Inflammatory macrophage treated with lipopolysaccharide for 4 hours (primary cell): Measurements from ENCODE around the gene YAP1.
"Not testable (repeated sequence)": the region's sequence is repeated elsewhere in the genome, so short reads cannot be mapped to it uniquely, and the experiment has no call there.

Source experiments
- DNase-seq: peaks from one replicate; pipeline ENCODE4 v3.0.0-alpha.2; 2020

Gene YAP1

GRCh38 chr11:102166175-102167064 lies 56.2 kb downstream of the YAP1 start:
- no peak for DNase-seq

GRCh38 chr11:102168481-102168880 lies 58.2 kb downstream of the YAP1 start:
- DNase-seq: no peak

- no peak for DNase-seq
These were observed 60.9 kb downstream of the YAP1 start for GRCh38 chr11:102171101-102171500.

- DNase-seq: peak; percentile 1
These were observed 62.0 kb downstream of the YAP1 start for GRCh38 chr11:102172127-102172848.

GRCh38 chr11:102177126-102177525 lies 66.9 kb downstream of the YAP1 start:
- peak; percentile 14 for DNase-seq

GRCh38 chr11:102177974-102178631 lies 67.9 kb downstream of the YAP1 start:
- peak; percentile 82 for DNase-seq

GRCh38 chr11:102179371-102179770 lies 69.1 kb downstream of the YAP1 start:
- no peak for DNase-seq

GRCh38 chr11:102184269-102184987 lies 74.2 kb downstream of the YAP1 start:
- DNase-seq: no peak

- DNase-seq: no peak
These were observed 76.4 kb downstream of the YAP1 start for GRCh38 chr11:102186551-102187191.

GRCh38 chr11:102187416-102188151 lies 77.3 kb downstream of the YAP1 start:
- no peak for DNase-seq

GRCh38 chr11:102188488-102188887 lies 78.2 kb downstream of the YAP1 start:
- no peak for DNase-seq

GRCh38 chr11:102191832-102192231 lies 81.6 kb downstream of the YAP1 start:
- DNase-seq: no peak

GRCh38 chr11:102192349-102193066 lies 82.3 kb downstream of the YAP1 start:
- DNase-seq: no peak

- no peak for DNase-seq
These were observed 84.0 kb downstream of the YAP1 start for GRCh38 chr11:102194257-102194656.

GRCh38 chr11:102194990-102195389 lies 84.7 kb downstream of the YAP1 start:
- DNase-seq: no peak

GRCh38 chr11:102196351-102196750 lies 86.1 kb downstream of the YAP1 start:
- no peak for DNase-seq

- no peak for DNase-seq
These were observed 86.6 kb downstream of the YAP1 start for GRCh38 chr11:102196816-102197215.

- no peak for DNase-seq
These were observed 87.5 kb downstream of the YAP1 start for GRCh38 chr11:102197670-102198139.

GRCh38 chr11:102199673-102200072 lies 89.4 kb downstream of the YAP1 start:
- DNase-seq: no peak

- DNase-seq: not testable (repeated sequence)
These were observed 90.1 kb downstream of the YAP1 start for GRCh38 chr11:102200325-102200724.

GRCh38 chr11:102201776-102202175 lies 91.5 kb downstream of the YAP1 start:
- DNase-seq: no peak
